HCT116 (cell line): ENCODE results near the gene ERC2. TPM values are rescaled to one million over a fixed set of nuclear protein-coding genes. Genes with fewer than 3 reads are reported as not detected.

Source experiments
- ATAC-seq: fragments of 200-7000 bp; cut with Tn5 transposase; 2 replicates; pipeline ENCODE4 v1.9.1; 2020; ENCODE audit warnings: mild to moderate bottlenecking, moderate library complexity
- BruUV-seq: library from RNA; stranded (reverse); fragments of 400-500 nt; replicated peaks from 2 replicates; lab custom pipeline; 2021; lab: Mats Ljungman, UMichigan
- CTCF ChIA-PET: fragments of 300-600 bp; sonication (Branson Sonifier 250); formaldehyde crosslinking; loops from one replicate; lab custom pipeline; 2021; ENCODE audit warnings: antibody characterized with exemption; lab: Charles Lee
- POLR2A ChIA-PET: fragments of 300-600, 350-600 bp; sonication (Branson Sonifier 250); formaldehyde crosslinking; loops from one replicate; lab custom pipeline; 2021; ENCODE audit warnings: antibody characterized with exemption; lab: Charles Lee
- RAD21 ChIA-PET, 2 experiments: fragments of 300-600 bp; sonication (Branson Sonifier 250); formaldehyde crosslinking; loops; one replicate each; lab custom pipeline; 2023; ENCODE audit warnings: low total read pairs in 2 of 2; ENCODE audit not compliant: uncharacterized antibody in 2 of 2, unreplicated experiment in 2 of 2, low non-redundant PET in 1 of 2; lab: Charles Lee
- DNase-seq: peaks from one replicate; pipeline ENCODE4 v3.0.0-alpha.2; 2010; ENCODE audit warnings: low read depth, low spot score
- H2AFZ ChIP-seq: fragments of 200-600 bp; shearing (Covaris generic), sonication (generic); 2 replicates; pipeline ENCODE4 v1.6.1; 2017; ENCODE audit warnings: low read depth, mixed run types, mixed read lengths, antibody characterized with exemption, low read length; ENCODE audit not compliant: poor library complexity, severe bottlenecking
- H3K27ac ChIP-seq: 2 replicates; pipeline ENCODE4 v1.5.1; 2012; ENCODE audit warnings: low read depth, low read length
- H3K27me3 ChIP-seq: fragments of 200-600 bp; sonication (generic); 2 replicates; pipeline ENCODE4 v1.6.1; 2016; ENCODE audit warnings: mixed run types, low read length, mixed read lengths; ENCODE audit not compliant: insufficient read depth
- H3K36me3 ChIP-seq, 2 experiments: fragments of 200-500 bp in 1 of 2; fragments of 200-600 bp in 1 of 2; sonication (Bioruptor generic) in 1 of 2; sonication (generic) in 1 of 2; 2 replicates each; pipeline versions ENCODE4 v1.5.1 to v1.6.1; 2014 to 2016; ENCODE audit warnings: low read length in 2 of 2, inconsistent platforms in 1 of 2, mixed read lengths in 1 of 2, mixed run types in 1 of 2; ENCODE audit not compliant: insufficient read depth in 2 of 2, control insufficient read depth in 1 of 2
- H3K4me1 ChIP-seq, 2 experiments: fragments of 200-600 bp in 1 of 2; sonication (generic) in 1 of 2; 2 replicates each; pipeline versions ENCODE4 v1.5.1 to v1.6.1; 2012 to 2017; ENCODE audit warnings: low read length in 2 of 2, inconsistent platforms in 1 of 2, mild to moderate bottlenecking in 1 of 2, mixed read lengths in 1 of 2, mixed run types in 1 of 2, moderate library complexity in 1 of 2; ENCODE audit not compliant: insufficient read depth in 2 of 2, control insufficient read depth in 1 of 2
- H3K4me2 ChIP-seq: fragments of 200-600 bp; sonication (generic); 2 replicates; pipeline ENCODE4 v1.6.1; 2017; ENCODE audit warnings: mixed run types, low read length, mixed read lengths
- H3K4me3 ChIP-seq, 2 experiments: fragments of 200-600 bp in 1 of 2; sonication (generic) in 1 of 2; replicated peaks in 1 of 2; 2 replicates each; pipeline ENCODE4 v1.5.1; 2011 to 2016; ENCODE audit warnings: low read length in 2 of 2, control low read depth in 1 of 2, low read depth in 1 of 2, mild to moderate bottlenecking in 1 of 2, mixed read lengths in 1 of 2, mixed run types in 1 of 2
- H3K79me2 ChIP-seq: fragments of 200-600 bp; sonication (generic); 2 replicates; pipeline ENCODE4 v1.6.1; 2017; ENCODE audit warnings: mild to moderate bottlenecking, mixed run types, low read length, moderate library complexity, mixed read lengths; ENCODE audit not compliant: insufficient read depth
- H3K9ac ChIP-seq: fragments of 200-600 bp; sonication (generic); 2 replicates; pipeline ENCODE4 v1.6.1; 2016; ENCODE audit warnings: low read length, mixed read lengths
- H3K9me2 ChIP-seq: fragments of 200-600 bp; sonication (generic), shearing (Covaris generic); 2 replicates; pipeline ENCODE4 v1.6.1; 2017; ENCODE audit warnings: mixed run types, mild to moderate bottlenecking, moderate library complexity; ENCODE audit not compliant: insufficient read depth
- H3K9me3 ChIP-seq, 2 experiments: fragments of 200-500 bp in 1 of 2; fragments of 200-600 bp in 1 of 2; sonication (Bioruptor generic) in 1 of 2; sonication (generic) in 1 of 2; 2 replicates each; pipeline ENCODE4 v1.6.1; 2014 to 2017; ENCODE audit warnings: low read length in 2 of 2, mixed read lengths in 2 of 2, inconsistent platforms in 1 of 2, low read depth in 1 of 2, mild to moderate bottlenecking in 1 of 2, mixed run types in 1 of 2, moderate library complexity in 1 of 2; ENCODE audit not compliant: control insufficient read depth in 1 of 2, insufficient read depth in 1 of 2
- H4K20me1 ChIP-seq: fragments of 200-600 bp; sonication (generic), shearing (Covaris generic); 2 replicates; pipeline ENCODE4 v1.6.1; 2017; ENCODE audit warnings: mixed run types, mild to moderate bottlenecking, moderate library complexity; ENCODE audit not compliant: insufficient read depth
- CBX3 ChIP-seq: IDR thresholded peaks from 2 replicates; pipeline ENCODE4 v1.6.1; 2012; ENCODE audit warnings: low read depth
- ELF1 ChIP-seq: IDR thresholded peaks from 2 replicates; pipeline ENCODE4 v1.6.1; 2012; ENCODE audit warnings: low read depth, borderline replicate concordance
- EZH2 ChIP-seq: fragments of 200-600 bp; sonication (generic); IDR thresholded peaks from 2 replicates; pipeline ENCODE4 v1.6.1; 2017; ENCODE audit warnings: antibody characterized with exemption, mixed run types
- EZH2phosphoT487 ChIP-seq: fragments of 200-600 bp; IDR thresholded peaks from 2 replicates; pipeline ENCODE4 v1.6.1; 2018; ENCODE audit warnings: antibody characterized with exemption, borderline replicate concordance
- FOSL1 ChIP-seq: IDR thresholded peaks from 2 replicates; pipeline ENCODE4 v1.6.1; 2012; ENCODE audit warnings: low read depth
- JUND ChIP-seq: IDR thresholded peaks from 2 replicates; pipeline ENCODE4 v1.6.1; 2012
- POLR2AphosphoS5 ChIP-seq: IDR thresholded peaks from 2 replicates; pipeline ENCODE4 v1.6.1; 2011; ENCODE audit warnings: mild to moderate bottlenecking, low read depth, low read length, moderate library complexity
- RAD21 ChIP-seq: IDR thresholded peaks from 2 replicates; pipeline ENCODE4 v1.6.1; 2012; ENCODE audit warnings: low read depth, mild to moderate bottlenecking
- SIN3A ChIP-seq: IDR thresholded peaks from 2 replicates; pipeline ENCODE4 v1.6.1; 2012; ENCODE audit warnings: low read depth
- SRF ChIP-seq: IDR thresholded peaks from 2 replicates; pipeline ENCODE4 v1.6.1; 2012; ENCODE audit warnings: low read depth
- TCF7L2 ChIP-seq: IDR thresholded peaks from 2 replicates; pipeline ENCODE4 v1.7.0; 2011; ENCODE audit warnings: borderline replicate concordance, inconsistent platforms; ENCODE audit not compliant: insufficient read depth, insufficient read length; ENCODE audit errors: extremely low read depth
- YY1 ChIP-seq: IDR thresholded peaks from 2 replicates; pipeline ENCODE4 v1.6.1; 2011; ENCODE audit warnings: low read length, low read depth, moderate library complexity, mild to moderate bottlenecking; ENCODE audit not compliant: insufficient replicate concordance; ENCODE audit errors: extremely low read depth
- intact Hi-C: fragments of 100-400 bp; cut with micrococcal nuclease; formaldehyde crosslinking; loops from 2 replicates; pipeline ENCODE4 v1.10.0; 2022
- total RNA-seq: library from RNA; stranded (reverse); gene quantifications from one replicate; pipeline ENCODE4 v1.2.1, GENCODE V29; 2021; ENCODE audit not compliant: unreplicated experiment
- TF ChIP-seq, protein P1 (sequence below), 3 experiments: fragments of 200-600 bp in 1 of 3; sonication (generic) in 1 of 3; IDR thresholded peaks in 2 of 3; conservative IDR thresholded peaks in 1 of 3; 2 replicates each; pipeline ENCODE4 v1.5.1; 2012 to 2017; ENCODE audit warnings: low read depth in 2 of 3, low read length in 2 of 3, antibody characterized with exemption in 1 of 3, borderline replicate concordance in 1 of 3, control low read depth in 1 of 3, mild to moderate bottlenecking in 1 of 3, mixed read lengths in 1 of 3, mixed run types in 1 of 3, moderate library complexity in 1 of 3; ENCODE audit not compliant: insufficient read depth in 1 of 3
- TF ChIP-seq, protein P2 (sequence below): IDR thresholded peaks from 2 replicates; pipeline ENCODE4 v1.6.1; 2012; ENCODE audit warnings: low read depth
- TF ChIP-seq, protein P3 (sequence below): IDR thresholded peaks from 2 replicates; pipeline ENCODE4 v1.6.1; 2012

Gene ERC2
- total RNA-seq, 1 experiment from 2014 or later = not detected

DNA sequence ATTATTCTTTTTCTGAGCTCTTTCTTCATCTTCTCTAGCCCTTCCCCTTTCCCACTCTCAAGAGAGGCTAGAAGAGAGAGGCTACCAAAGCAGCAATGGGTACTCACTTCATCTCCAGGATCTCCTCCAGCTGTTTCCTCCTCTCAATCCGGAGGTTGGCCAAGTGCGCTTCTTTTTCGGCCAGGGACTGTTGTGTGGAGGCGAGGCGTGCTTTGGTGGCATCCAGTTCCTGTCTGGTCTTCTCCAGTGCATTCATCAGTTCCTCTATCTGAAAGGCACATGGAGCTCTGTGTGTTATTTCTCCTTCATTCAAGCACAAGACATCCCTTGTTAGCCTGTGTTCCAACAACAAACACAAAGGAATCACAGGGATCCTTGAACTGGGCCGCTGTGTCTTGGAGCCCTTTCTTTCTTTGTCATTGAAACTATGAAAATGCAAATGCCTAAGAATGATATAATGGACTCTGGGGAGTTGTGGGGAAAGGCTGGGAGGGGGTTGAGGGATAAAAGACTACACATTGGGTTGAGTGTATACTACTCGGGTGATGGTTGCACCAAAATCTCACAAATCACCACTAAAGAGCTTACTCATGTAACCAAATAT, 579.9 kb downstream of the ERC2 start:
- Histone ChIP-seq H2AFZ (no peak overlapping the region), H3K4me3 (no peak overlapping the region), H3K4me1 (no peaks in the 10 kb centered on the region), H3K27ac (no peak overlapping the region), H3K27me3 (no peaks in the 10 kb centered on the region), H4K20me1 (no peaks in the 10 kb centered on the region), H3K79me2 (no peaks in the 10 kb centered on the region), H3K9me2 (no peaks in the 10 kb centered on the region), H3K4me2 (no peak overlapping the region), H3K9ac (no peak overlapping the region), H3K36me3 (no peaks in the 10 kb centered on the region; a peak in 1 of 4 replicates), H3K9me3 (no peaks in the 10 kb centered on the region; a peak in 2 of 4 replicates)
- DNase-seq (no peak), ATAC-seq (no peak)
- intact Hi-C loops = no loop called here
- RAD21 ChIA-PET = no interaction called here
- BruUV-seq = no TSS peak
- POLR2A ChIA-PET = no interaction called here
- CTCF ChIA-PET = no interaction called here
- TF ChIP-seq SIN3A = no peak
- no peak for TF ChIP-seq EZH2phosphoT487
- no peak for TF ChIP-seq EZH2
- TF ChIP-seq, protein P1, sequence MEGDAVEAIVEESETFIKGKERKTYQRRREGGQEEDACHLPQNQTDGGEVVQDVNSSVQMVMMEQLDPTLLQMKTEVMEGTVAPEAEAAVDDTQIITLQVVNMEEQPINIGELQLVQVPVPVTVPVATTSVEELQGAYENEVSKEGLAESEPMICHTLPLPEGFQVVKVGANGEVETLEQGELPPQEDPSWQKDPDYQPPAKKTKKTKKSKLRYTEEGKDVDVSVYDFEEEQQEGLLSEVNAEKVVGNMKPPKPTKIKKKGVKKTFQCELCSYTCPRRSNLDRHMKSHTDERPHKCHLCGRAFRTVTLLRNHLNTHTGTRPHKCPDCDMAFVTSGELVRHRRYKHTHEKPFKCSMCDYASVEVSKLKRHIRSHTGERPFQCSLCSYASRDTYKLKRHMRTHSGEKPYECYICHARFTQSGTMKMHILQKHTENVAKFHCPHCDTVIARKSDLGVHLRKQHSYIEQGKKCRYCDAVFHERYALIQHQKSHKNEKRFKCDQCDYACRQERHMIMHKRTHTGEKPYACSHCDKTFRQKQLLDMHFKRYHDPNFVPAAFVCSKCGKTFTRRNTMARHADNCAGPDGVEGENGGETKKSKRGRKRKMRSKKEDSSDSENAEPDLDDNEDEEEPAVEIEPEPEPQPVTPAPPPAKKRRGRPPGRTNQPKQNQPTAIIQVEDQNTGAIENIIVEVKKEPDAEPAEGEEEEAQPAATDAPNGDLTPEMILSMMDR (IDR thresholded peaks at IDR 0.05 in 2 of 3, conservative IDR thresholded peaks at IDR 0.05 in 1 of 3; ENCODE audit: borderline replicate concordance in 1 of 3, insufficient read depth in 1 of 3, low read depth in 2 of 3, low read length in 2 of 3) = no peak
- no peak for TF ChIP-seq FOSL1
- TF ChIP-seq SRF = no peak
- TF ChIP-seq, protein P2, sequence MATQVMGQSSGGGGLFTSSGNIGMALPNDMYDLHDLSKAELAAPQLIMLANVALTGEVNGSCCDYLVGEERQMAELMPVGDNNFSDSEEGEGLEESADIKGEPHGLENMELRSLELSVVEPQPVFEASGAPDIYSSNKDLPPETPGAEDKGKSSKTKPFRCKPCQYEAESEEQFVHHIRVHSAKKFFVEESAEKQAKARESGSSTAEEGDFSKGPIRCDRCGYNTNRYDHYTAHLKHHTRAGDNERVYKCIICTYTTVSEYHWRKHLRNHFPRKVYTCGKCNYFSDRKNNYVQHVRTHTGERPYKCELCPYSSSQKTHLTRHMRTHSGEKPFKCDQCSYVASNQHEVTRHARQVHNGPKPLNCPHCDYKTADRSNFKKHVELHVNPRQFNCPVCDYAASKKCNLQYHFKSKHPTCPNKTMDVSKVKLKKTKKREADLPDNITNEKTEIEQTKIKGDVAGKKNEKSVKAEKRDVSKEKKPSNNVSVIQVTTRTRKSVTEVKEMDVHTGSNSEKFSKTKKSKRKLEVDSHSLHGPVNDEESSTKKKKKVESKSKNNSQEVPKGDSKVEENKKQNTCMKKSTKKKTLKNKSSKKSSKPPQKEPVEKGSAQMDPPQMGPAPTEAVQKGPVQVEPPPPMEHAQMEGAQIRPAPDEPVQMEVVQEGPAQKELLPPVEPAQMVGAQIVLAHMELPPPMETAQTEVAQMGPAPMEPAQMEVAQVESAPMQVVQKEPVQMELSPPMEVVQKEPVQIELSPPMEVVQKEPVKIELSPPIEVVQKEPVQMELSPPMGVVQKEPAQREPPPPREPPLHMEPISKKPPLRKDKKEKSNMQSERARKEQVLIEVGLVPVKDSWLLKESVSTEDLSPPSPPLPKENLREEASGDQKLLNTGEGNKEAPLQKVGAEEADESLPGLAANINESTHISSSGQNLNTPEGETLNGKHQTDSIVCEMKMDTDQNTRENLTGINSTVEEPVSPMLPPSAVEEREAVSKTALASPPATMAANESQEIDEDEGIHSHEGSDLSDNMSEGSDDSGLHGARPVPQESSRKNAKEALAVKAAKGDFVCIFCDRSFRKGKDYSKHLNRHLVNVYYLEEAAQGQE = no peak
- no peak for TF ChIP-seq ELF1
- TF ChIP-seq YY1 = no peak
- no peak for TF ChIP-seq JUND
- no peak for TF ChIP-seq POLR2AphosphoS5
- no peak for TF ChIP-seq TCF7L2
- no peak for TF ChIP-seq RAD21
- TF ChIP-seq, protein P3, sequence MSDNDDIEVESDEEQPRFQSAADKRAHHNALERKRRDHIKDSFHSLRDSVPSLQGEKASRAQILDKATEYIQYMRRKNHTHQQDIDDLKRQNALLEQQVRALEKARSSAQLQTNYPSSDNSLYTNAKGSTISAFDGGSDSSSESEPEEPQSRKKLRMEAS = no peak
- no peak for TF ChIP-seq CBX3
